ENCODE results near the gene STXBP6.

- TF ChIP-seq, protein P1, sequence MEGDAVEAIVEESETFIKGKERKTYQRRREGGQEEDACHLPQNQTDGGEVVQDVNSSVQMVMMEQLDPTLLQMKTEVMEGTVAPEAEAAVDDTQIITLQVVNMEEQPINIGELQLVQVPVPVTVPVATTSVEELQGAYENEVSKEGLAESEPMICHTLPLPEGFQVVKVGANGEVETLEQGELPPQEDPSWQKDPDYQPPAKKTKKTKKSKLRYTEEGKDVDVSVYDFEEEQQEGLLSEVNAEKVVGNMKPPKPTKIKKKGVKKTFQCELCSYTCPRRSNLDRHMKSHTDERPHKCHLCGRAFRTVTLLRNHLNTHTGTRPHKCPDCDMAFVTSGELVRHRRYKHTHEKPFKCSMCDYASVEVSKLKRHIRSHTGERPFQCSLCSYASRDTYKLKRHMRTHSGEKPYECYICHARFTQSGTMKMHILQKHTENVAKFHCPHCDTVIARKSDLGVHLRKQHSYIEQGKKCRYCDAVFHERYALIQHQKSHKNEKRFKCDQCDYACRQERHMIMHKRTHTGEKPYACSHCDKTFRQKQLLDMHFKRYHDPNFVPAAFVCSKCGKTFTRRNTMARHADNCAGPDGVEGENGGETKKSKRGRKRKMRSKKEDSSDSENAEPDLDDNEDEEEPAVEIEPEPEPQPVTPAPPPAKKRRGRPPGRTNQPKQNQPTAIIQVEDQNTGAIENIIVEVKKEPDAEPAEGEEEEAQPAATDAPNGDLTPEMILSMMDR (IDR thresholded peaks at IDR 0.05) = no peak
- no peak for TF ChIP-seq POLR2A (IDR thresholded peaks at IDR 0.05)
- no peak for TF ChIP-seq EP300 (IDR thresholded peaks at IDR 0.05)
Observed at GRCh38 chr14:25038044-25038668, 11.8 kb downstream of the STXBP6 start.

Measured in suprapubic skin (tissue), 3 donors.